ENCODE results near the gene DUSP15.

DUSP15 gene

GRCh38 chr20:31843288-31843687 is 27.0 kb downstream of the DUSP15 start:
- ATAC-seq: no peak
- TF ChIP-seq BACH2 (CRISPR knock-in tag; IDR thresholded peaks at IDR 0.05; ENCODE audit: borderline replicate concordance) (no peak), GLIS3 (CRISPR knock-in tag; IDR thresholded peaks at IDR 0.05) (no peak), ZFP3 (CRISPR knock-in tag; IDR thresholded peaks at IDR 0.05) (no peak), SNAI2 (CRISPR knock-in tag; IDR thresholded peaks at IDR 0.05) (no peak), ESRRG (CRISPR knock-in tag; IDR thresholded peaks at IDR 0.05) (no peak), OSR1 (CRISPR knock-in tag; IDR thresholded peaks at IDR 0.05) (no peak), TOX (CRISPR knock-in tag; IDR thresholded peaks at IDR 0.05; ENCODE audit: borderline replicate concordance) (no peak), CREB5 (CRISPR knock-in tag; IDR thresholded peaks at IDR 0.05; ENCODE audit: low read depth) (no peak), PPARA (CRISPR knock-in tag; IDR thresholded peaks at IDR 0.05; ENCODE audit: borderline replicate concordance) (no peak), TCF4 (CRISPR knock-in tag; IDR thresholded peaks at IDR 0.05; ENCODE audit: borderline replicate concordance) (no peak), POU6F1 (CRISPR knock-in tag; IDR thresholded peaks at IDR 0.05; ENCODE audit: borderline replicate concordance, low read depth) (no peak), ZNF8 (CRISPR knock-in tag; IDR thresholded peaks at IDR 0.05) (no peak), RARB (CRISPR knock-in tag; IDR thresholded peaks at IDR 0.05) (no peak), ZC3H10 (CRISPR knock-in tag; IDR thresholded peaks at IDR 0.05) (no peak), PATZ1 (CRISPR knock-in tag; IDR thresholded peaks at IDR 0.05; ENCODE audit: borderline replicate concordance) (no peak), ZNF565 (CRISPR knock-in tag; conservative IDR thresholded peaks at IDR 0.05; ENCODE audit: low read depth) (no peak)

- TF ChIP-seq ZFP30 (CRISPR knock-in tag; IDR thresholded peaks at IDR 0.05) (no peak), TOX (CRISPR knock-in tag; IDR thresholded peaks at IDR 0.05; ENCODE audit: borderline replicate concordance) (no peak), POU6F1 (CRISPR knock-in tag; IDR thresholded peaks at IDR 0.05; ENCODE audit: borderline replicate concordance, low read depth) (no peak), CSDC2 (CRISPR knock-in tag; IDR thresholded peaks at IDR 0.05) (no peak), SNAI2 (CRISPR knock-in tag; IDR thresholded peaks at IDR 0.05) (no peak), ARNTL (CRISPR knock-in tag; IDR thresholded peaks at IDR 0.05; ENCODE audit: borderline replicate concordance, low read depth) (no peak), ZNF8 (CRISPR knock-in tag; IDR thresholded peaks at IDR 0.05) (no peak), BACH2 (CRISPR knock-in tag; IDR thresholded peaks at IDR 0.05; ENCODE audit: borderline replicate concordance) (no peak), TCF4 (CRISPR knock-in tag; IDR thresholded peaks at IDR 0.05; ENCODE audit: borderline replicate concordance) (no peak), ZNF70 (CRISPR knock-in tag; IDR thresholded peaks at IDR 0.05) (no peak)
- peak; percentile 51 for ATAC-seq
Measured at GRCh38 chr20:31842471-31843157, 27.7 kb downstream of the DUSP15 start.

GRCh38 chr20:31841928-31842327 is 28.4 kb downstream of the DUSP15 start:
- peak; percentile 53 for ATAC-seq
- TF ChIP-seq TCF4 (CRISPR knock-in tag; IDR thresholded peaks at IDR 0.05; ENCODE audit: borderline replicate concordance): no peak
- no peak for TF ChIP-seq ZNF70 (CRISPR knock-in tag; IDR thresholded peaks at IDR 0.05)
- TF ChIP-seq ZNF565 (CRISPR knock-in tag; conservative IDR thresholded peaks at IDR 0.05; ENCODE audit: low read depth): no peak

All from SK-N-SH treated with all-trans-retinoic acid at 6 μM for 48 hours (cell line).